ENCODE results near the gene PEPD.
A peak's percentile ranks its signal among the peaks of the same experiment; 100 is the strongest.

The PEPD gene

DNA sequence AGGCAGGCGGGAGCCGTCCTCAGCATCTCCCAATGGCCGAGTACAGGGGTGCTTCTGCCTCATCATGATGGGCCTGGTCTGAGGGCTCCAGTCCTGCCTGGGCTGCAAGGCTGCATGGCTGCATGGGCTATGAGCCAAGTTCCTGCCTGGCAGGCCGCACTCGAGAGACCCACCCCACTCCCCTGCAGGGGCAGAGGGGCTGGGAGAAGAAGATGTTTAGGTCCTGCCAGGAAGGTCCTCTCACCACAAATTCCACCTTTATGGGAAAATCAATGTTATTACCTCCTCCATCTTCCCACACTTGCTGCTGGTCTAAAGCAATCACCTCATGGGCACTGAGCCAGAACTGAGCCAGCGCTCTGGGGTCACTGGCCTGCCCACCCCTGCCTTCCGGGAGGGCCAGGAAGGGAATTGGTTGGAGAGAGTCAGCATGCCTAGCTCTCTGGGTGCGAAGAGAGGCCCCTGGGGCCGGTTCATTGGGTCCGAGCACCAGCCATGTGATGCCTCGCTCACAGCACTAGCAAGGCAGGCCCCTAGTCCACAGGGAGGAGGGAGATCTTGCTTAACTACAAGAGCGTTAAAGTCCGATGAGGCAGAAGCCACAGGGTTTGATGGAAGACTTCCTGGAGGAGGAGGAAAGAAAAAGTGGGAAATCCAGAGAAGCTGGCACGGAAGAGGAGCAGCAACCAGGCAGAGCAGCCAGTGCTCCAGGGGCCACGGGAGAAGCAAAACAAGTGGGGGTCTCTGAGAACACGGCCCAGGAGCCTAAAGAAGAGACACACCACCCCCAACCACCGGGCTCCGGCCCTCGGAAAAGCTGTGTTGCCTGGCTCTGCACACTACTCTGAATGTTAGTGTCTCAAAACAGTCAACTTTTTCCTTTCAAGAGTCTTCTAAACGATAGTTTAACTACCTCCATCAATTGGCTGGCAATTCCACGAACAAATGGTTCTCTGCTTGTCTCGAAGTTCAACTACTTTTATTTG is 84.9 kb downstream of the PEPD start:
- no peak for DNase-seq

DNA sequence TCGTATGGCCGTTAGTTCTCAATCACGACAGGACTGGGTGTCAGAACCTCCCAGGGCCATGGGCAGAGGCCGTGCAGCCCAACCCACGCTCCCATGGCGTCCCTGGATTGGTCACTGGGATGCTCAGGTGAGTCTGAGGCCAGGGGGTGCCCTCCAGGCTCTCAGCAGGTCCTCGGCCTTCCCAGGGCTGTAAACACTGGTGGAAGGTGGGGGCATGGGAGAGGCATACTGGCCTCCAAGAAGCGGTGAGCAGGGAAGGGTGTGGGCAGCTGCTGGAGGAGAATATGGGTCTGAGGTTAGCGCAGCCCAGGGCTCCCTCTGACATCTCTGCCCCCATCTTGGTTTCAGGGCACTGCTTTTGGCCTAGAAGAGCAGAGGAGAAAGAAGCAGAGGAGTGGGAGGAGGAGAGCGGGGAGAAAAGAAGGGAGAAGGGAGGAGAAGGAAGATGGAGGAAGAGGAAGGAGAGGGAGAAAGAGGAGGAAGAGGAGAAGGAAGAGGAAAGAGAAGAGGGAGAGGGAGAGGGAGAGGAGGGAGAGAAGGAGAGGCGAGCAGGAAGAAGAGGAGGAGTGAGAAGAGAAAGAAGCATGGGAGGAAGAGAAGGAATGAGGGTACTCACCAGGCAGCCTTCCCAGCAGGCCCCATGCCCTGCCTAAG is 85.8 kb downstream of the PEPD start:
- DNase-seq: no peak

DNA sequence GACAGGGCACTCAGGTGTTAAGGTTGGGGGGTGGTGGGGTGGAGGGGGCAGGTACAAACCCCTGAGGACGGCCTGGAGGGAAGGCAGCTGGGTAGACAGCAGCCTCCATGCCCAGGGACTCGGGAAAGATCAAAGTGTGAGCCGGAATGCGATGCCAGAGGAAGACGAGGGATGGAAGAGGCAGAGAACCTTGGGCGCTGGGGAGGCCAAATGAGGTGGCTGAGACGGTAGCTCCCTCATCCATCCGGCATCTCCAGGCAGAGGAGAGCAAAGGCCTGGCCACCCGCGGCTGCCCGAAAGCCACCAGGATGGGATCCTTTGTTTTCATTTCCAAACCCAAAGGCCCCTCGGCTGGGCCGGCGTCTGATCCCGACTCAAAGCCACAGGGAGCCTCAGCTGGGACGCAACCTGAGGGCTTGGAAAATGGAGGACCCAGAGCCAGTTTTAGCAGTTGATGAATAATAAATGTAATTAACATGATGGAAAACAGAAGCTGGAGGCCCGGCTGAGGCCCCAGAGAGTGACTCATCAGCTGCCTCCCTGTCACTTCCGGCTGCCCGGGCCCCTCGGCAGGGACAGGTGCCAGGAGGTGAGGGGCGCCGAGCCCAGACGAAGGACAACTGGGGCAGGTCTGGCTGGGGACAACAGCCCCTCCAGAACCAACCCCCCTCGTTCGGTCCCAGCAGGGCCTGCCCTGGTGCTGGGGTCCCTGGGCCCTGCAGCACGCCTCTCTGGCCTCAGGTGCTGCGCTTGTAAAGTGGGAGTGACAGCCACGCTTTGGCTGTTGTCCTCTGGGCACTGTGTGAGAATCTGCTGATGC is 86.5 kb downstream of the PEPD start:
- no peak for DNase-seq

DNA sequence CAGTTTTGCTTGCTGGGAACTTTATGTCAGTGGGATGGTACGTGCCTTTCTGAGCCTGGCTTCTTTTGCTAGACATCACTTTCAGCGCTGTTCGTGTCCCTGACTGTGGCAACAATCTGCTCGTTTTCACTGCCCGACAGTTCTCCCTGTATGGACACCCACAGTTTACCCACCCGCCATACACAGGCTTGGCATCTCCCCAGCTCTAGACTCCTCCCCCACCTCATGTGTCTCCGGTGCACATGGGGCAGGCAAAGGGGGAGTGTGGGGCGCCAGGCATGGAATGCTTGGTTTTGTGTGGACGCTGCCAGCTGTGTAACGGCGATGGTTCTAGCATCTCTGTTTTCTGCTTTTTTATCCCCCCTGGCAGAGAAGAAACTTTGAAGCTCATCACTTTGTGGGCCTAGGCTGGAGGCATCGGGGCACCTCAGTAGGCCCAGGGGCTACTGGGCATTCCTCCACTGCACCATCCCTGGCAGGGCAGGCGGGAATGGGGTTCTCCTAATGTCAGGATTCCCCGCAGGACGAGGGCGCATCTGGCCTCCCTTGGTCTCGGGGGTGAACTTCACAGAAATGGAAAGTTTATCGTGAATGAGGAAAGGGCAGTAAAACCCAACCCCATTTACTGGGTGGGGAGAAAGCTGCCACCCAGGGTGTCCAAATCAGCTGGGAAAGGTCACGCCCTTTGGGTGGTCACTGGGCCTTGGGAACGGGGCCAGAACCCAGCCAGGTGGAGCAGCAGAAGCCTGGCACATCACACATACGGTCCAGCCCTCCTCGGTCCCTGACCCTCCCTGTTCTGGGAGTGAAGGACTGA is 87.3 kb downstream of the PEPD start:
- no peak for DNase-seq

DNA sequence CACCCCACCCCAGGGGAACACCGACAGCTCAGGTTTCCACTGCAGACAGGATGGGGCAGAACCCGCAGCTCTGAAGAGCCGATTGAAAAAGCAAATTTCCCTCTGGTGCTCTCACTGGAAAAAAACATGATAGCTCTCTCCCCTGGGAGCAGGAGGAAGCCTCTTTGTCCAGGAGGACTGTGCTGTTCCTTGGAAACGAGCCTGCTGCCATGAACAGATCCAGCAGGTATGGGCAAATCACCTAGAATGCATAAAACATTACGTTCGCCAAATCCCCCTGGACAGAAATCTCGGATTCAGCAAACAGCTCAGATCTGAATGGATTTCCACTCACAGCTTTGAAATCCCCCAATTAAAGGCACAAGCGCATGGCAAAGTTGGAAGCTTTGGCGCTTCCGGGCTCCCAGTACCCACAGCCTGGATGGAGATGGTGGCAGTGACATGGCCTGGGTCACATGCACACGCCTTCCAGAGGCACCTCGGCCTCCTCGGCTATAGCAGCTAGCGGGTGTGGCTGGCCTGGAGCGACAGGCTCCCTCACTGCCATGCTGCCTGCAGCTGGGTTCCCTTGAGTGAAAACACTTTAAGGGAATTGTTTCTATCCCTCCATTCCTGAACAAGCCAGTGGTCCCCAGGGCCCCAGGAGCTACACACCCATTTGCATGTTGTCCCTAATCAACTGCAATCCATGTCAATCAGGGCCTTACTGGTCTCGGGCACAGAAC is 89.0 kb downstream of the PEPD start:
- DNase-seq: no peak

DNA sequence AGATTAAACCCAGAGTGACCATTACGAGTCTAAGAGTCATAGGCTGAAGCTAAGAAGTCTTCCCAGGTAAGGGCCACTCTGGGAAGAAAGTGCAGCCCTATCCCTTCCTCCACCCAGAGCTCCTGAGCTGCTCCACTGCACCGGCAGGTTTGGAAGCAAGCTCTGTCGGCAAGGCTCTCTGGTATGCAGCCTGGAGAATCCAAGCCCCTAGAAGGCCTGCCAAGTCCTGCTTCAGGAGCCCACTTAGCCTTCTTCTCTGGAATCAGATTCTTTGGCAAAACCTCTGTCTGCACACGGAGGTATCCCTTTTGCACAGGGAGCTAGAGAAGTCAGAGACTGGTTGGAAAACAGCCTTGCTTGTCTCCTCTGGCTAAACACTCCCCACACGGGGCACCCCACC is 89.6 kb downstream of the PEPD start:
- no peak for DNase-seq

DNA sequence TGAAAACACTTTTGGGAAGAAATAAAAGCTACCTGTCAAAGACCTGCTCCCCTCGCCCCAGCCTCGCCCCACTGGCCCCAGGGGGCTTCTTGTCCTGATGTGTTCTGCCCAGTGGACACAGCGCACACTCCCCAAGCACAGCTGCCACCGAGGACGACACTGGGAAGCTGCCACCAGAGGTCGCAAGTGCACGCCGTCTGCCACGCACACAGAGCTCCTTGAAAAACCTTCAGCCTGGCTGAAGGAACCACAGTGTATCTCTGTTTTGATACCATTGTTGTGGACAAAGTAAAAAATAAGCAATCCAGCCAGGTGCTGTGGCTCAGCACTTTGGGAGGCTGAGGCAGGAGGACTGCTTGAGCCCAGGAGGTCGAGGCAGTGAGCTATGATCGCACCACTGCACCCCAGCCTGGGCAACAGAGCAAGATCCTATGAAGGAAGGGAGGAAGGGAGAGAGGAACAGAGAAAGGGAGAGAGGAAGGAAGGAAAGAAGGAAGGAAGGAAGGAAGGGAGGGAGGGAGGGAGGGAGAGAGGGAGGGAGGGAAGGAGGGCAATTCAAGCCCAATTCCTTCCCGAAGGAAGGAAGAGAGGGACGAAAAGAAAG is 90.8 kb downstream of the PEPD start:
- peak; percentile 84 for DNase-seq

DNA sequence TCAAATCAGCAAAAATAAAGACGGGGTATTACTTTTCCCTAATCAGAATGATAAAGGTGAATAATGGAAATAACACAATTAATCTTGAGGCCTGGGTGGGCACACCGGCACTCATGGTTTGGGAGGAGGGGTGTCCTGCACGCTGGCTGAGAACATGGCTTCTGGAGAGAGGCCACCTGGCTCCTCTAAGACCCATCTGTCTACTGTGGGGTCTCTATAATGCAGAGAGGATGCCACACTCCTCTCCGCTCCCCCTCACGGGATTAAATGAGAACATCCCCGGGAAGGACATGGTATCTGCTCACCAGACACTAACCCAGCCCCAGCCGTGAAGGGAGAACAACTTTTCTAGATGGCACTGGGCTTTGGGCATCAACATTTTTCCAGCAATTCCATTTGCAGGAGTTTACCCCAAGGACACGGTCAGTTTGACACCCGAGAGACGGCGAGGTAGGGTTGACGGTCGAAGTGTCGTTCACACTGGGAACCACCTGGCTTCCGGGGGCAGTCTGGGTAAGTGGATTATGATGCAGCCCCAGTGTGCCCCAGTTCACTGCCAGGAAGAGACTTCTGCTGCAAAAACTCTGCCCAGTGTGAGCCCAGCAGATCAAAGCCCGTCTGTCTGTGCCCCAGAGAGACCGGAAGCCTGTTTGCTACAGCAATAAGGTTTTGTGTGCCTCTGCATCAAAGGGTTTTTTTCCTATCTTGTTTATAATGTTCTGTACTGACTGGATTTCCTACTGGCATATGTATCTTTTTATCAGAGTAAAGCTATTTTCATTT is 91.5 kb downstream of the PEPD start:
- DNase-seq: no peak

DNA sequence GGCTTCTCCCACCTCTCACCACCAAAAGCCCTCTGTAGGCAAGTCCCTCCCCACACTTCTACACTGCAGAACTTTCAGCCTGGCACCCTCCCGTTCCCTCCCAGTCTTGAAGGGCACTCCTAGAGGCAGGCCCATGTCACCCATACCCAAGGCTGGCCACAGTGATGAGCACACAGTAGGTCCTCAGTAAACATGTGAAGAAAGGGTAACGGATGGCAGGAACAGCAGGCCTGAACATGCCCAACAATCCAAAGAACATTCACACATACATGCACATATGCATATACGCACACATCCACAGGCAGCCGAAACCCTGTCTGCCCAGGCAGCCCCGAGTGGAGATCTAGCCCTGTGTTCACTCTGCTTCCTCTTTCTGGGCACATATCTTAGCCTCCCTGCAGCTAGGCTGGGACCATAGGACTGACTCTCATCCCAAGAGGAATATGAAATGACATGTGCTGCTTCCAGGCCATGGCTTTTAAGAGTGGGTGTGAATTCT is 92.9 kb downstream of the PEPD start:
- no peak for DNase-seq

DNA sequence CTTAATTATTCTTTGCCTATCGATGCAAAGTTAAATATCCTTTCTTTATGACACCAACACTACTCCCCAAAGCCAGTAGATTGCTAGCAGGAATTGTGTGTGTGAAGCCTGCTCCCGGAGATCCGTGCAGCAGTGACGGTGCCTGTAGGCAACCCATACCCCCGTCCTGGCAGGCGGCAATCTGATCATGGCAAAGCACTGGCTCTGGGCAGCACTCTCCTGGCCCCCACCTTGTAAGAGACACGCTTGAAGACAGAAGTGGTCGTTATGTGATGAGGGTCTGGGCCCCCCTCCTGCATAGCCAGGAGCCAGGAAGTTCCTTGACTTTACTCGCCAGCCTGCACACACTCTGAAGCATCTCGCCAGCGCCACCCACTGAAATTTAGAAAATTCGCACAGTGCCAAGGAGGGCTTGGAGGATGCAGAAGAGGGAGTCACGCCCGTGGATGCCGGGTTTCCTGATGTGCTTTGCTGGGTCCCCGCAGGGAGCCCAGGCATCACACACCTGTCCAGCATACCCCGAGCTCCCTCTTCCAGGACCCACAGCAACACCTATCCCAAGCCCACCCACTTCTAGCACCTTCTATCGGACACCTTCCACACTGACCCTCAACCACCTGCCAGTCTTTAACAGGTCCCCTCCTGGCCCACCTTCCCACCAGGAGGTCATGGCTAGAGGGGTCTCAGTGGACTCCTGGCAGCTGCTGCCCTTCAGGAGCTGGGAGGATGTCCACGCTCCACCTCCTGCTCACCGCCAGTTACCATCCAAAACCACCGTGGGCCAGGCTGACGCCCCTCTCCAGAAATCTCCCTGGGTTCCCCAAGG is 93.6 kb downstream of the PEPD start:
- no peak for DNase-seq

DNA sequence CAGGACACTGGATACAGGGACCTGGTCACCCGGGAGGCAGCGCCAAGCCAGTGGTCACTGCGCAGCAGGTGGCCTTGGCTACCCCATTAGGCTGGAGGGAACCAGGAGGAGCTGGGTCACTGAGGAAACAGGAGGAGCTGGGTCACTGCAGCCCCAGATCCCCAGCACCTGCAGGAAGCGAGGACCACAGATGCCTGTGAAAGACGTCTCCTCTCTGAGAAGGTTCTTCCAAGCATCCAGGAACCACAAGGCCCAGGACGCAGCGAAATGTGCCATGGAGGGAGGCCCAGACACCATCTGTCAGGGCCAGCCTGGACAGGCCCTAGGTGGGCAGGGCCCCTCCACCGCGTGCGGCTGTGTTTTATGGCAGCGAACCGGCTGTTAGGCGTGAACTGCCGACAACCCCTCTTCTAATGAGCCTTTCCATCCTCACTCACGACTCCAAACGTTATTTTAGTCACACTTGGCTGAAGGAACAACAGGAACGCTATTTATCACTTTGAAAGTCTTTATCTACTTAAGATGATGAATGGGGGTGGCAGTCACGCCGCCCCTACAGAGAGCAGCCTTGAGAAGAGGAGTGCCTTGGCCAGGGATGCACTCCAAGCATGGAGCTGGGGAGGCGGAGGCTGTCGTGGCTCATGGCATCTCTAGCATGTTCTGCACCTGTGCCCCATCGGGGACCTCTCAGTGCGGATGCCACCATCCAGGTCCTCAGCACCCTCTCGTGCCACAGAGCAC is 94.8 kb downstream of the PEPD start:
- no peak for DNase-seq

DNA sequence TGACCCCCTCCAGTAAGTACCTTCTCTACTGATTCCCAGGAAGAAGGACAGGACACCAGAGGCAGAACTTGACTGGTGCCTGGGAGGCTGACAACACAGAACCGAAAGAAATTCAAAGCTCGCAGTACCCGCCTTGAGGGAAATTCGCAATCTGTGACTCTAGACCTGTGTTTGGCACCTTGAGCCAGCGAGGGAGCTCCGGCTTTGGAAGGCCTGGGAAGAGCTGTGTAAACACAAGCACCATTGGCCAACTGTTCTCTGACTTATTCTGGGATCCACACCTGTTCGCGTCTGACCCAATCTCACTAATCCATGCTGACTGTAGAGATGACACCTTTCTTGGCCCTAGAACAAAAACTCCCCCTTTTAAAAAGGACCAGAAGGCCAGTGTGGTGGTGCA is 97.4 kb downstream of the PEPD start:
- no peak for DNase-seq

DNA sequence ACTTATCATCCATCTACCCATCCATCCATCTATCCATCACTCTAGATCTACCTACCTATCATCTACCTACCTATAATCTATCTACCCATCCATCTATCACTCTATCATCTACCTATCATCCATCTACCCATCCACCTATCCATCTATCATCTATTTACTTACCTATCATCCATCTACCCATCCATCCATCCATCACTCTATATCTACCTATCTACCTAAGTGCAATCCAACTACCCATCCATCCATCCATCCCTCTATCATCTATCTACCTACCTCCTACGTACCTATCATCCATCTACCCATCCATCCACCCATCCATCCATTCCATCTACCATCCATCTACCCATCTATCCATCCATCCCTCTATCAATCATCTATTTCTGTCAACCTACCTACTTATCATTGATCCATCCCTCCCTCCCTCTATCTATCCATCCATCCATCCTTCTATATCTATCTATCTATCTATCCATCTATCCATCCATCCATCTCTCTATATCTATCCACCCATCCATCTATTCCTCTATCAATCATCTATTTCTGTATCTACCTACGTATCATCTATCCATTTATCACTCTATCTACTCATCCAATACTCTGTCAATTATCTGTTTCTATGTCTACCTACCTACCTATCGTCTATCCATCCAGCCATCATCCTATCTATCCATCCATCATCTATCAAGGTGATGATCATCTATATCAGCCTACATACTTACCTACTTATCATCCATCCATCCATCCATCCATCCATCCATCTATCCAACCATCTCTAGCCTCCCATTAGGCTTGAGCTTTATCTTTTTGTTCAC is 99.0 kb downstream of the PEPD start:
- no peak for DNase-seq

DNA sequence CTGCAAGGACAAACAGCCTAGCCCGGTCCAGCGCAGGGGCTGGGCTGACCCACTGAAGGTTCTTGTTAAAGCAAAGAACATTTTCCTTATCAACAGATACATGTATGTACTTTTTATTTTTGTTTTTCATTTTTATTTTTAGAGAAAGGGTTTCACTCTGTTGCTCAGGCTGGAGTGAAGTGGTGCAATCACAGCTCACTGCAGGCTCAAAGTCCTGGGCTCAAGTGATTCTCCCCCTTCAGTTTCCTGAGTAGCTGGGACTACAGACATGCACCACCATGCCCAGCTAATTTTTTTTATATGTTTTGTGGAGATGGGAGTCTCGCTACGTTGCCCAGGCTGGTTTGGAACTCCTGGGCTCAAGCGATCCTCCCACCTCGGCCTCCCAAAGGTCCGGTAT is 100.2 kb downstream of the PEPD start:
- DNase-seq: no peak

DNA sequence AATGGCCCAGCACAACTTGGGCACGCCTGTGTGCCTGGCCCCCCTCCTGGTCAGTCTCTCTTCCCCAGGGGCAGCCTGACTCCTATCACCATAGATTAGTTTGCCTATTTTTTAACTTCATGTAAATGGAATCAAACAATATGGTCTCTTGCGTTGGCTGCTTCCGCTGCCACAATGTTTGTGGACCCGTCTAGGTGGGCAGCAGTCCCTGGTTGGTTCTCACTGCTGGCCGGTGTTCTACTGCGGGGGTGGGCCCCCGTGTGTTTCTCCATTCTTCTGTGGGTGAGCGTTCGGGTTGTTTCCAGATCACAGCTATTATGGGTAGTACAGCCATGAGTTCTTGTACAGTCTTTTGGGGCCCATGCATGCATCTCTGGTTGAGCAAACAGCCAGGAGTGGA is 100.8 kb downstream of the PEPD start:
- no peak for DNase-seq

DNA sequence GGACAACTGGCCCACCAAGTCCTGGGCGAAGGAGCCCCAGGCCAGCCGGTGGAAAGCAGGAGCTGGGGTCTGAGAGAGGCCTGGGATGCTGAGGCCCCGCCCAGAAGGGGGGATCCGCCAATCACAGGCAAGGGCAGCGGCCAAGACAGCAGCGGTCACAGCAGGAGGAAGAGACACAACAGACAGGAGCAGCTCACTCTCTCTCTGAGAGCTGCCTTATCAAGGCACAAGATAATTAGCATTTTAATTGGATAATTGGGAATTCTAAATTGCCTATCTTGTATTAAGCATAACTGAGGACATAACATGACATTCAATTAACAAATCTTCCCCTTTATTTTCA is 101.8 kb downstream of the PEPD start:
- no peak for DNase-seq

DNA sequence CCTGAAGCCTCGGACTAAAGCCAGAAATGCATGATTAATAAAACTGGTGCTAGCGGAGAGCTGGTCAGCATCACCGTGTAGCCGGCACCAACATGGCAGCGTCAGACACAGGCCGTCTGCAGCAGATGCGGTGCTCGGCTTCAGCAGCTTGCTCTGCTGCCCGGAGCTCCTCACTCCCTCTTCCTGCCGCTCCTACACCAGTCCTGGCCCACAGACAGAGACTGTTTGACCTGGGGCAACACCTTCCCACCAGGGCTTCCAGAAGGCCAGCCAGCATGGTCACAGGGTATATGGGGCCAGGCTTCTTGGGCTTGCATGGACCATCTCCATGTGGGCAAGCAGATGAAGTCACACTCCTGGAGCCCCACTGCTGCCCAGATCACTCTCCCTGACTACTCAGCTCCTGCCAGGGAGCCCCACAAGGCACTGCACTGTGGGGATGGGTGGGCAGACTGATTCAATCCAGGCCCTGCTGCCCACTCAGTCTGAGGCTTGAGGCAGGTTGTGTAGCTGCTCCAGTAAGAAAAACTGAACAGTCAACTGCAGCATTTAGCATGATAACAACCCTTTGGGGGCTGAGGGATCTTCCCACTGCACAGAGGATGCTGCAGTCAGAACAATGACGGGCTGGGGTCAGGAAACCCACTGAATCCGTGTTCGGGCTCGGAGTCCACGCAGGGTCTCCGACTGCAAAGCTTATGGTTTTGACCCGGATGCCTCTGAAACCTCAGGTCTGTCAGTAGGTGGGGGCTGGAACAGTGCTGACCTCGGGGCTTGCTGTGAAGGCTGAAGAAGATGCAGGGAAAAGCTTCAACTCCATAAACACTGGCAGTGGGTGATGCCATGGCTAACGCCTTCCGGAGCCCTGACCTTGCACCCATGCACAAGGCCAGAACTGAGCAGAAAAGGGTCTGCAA is 102.5 kb downstream of the PEPD start:
- DNase-seq: no peak

Data from islet precursor cell (in vitro differentiated cells).